ENCODE results near the gene DUSP3.

GRCh38 chr17:43758086-43758485 lies 20.7 kb downstream of the DUSP3 start:
- no peak for TF ChIP-seq SIN3A (IDR thresholded peaks at IDR 0.05; ENCODE audit: borderline replicate concordance, insufficient read depth, low read length)
- no peak for TF ChIP-seq TAF1 (IDR thresholded peaks at IDR 0.05; ENCODE audit: borderline replicate concordance, insufficient read depth, low read length)
- no peak for TF ChIP-seq POLR2AphosphoS5 (IDR thresholded peaks at IDR 0.05; ENCODE audit: low read depth, low read length)
- TF ChIP-seq REST (IDR thresholded peaks at IDR 0.05; ENCODE audit: insufficient read depth in 1 of 2, low read depth in 2 of 2, low read length in 2 of 2) = no peak
- TF ChIP-seq FOXP2 (optimal IDR thresholded peaks at IDR 0.05; ENCODE audit: borderline replicate concordance, extremely low read depth, extremely low read length, insufficient read depth) = no peak

Data from PFSK-1 (cell line).